DMS153 (cell line): ENCODE data around the gene ARFIP1.

Source experiments
- DNase-seq: peaks from one replicate; lab custom pipeline; 2025; lab: John Stamatoyannopoulos, UW

The ARFIP1 gene

GRCh38 chr4:152898606-152899005 is 118.9 kb downstream of the ARFIP1 start:
- DNase-seq: no peak

DNA sequence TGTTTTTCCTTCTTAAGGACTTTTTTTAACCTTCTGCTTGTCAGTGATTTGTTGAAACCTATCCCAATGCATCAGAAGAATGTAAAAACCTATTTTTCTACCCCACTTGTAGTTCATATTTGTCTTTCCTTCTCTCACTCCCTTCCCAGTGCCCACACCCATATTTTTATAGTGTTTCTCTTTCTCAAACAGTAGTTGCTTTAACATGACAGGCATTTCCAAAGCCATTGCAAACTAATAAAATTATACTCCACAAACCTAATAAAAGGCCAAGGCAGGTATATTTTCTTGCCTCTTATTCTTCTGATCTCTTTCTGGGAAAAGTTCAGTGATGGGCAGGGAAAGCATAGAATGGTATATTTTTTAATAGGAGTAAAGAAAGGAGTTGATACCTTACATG is 120.6 kb downstream of the ARFIP1 start:
- no peak for DNase-seq

GRCh38 chr4:152901205-152901604 is 121.5 kb downstream of the ARFIP1 start:
- DNase-seq: no peak

DNA sequence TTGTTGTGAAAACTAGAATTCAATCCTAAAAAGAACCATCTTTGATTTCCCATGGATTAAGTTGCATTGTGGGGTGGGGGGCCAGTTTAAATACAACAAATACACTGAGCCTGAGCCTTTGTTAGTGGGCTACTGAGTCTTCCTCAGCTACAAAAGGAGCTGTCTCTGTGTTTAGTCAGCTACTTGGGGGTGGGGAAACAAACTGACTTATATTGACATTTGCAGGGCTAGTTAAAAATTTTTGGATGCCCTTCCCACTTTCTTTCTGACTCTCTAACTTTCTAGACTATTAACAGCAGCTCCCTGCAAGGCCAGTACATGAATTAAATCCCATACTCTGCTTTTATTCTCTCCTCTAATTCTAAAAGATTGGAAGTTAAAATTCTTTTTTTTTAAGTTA is 123.9 kb downstream of the ARFIP1 start:
- no peak for DNase-seq

GRCh38 chr4:152909901-152910300 is 130.1 kb downstream of the ARFIP1 start:
- no peak for DNase-seq

- DNase-seq: no peak
Measured at GRCh38 chr4:152910521-152910920, 130.8 kb downstream of the ARFIP1 start.

GRCh38 chr4:152917543-152918395 is 138.0 kb downstream of the ARFIP1 start:
- no peak for DNase-seq

DNA sequence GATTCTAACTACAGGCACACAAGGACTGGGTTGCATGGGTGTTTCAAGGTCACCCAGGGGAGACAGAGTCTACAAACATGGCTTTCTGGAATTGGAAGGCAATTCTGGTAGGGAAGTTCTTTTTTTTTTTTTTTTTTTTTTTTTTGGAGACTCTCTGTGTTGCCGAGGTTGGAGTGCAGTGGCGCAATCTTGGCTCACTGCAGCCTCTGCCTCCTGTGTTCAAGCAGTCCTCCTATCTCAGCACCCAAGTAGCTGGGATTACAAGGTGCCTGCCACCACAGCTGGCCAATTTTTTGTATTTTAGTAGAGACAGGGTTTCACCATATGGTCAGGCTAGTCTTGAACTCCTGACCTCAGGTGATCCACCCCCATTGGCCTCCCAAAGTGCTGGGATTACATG is 140.1 kb downstream of the ARFIP1 start:
- DNase-seq: no peak

DNA sequence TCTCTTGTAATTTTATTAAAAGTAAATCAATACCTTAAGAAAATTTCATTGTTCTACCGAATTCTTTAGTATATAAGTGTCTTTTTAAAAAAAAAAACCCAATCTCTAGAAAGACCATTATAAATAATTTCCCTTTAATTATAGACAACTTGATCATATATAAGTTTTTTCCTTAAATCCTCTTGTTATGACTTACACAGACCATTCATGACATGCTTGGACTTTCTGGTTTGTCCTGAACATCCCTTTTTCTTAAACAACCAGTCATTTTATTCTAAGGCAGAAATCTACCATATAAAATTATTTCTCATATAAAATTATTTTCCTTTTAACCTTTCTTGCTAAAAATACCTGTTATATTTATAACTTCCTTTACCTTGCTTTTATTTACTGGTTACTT is 141.0 kb downstream of the ARFIP1 start:
- DNase-seq: no peak

- no peak for DNase-seq
Measured at GRCh38 chr4:152921284-152921683, 141.5 kb downstream of the ARFIP1 start.

GRCh38 chr4:152925851-152926250 is 146.1 kb downstream of the ARFIP1 start:
- DNase-seq: no peak

GRCh38 chr4:152926959-152927358 is 147.2 kb downstream of the ARFIP1 start:
- DNase-seq: no peak

- DNase-seq: no peak
Measured at GRCh38 chr4:152927737-152928136, 148.0 kb downstream of the ARFIP1 start.

DNA sequence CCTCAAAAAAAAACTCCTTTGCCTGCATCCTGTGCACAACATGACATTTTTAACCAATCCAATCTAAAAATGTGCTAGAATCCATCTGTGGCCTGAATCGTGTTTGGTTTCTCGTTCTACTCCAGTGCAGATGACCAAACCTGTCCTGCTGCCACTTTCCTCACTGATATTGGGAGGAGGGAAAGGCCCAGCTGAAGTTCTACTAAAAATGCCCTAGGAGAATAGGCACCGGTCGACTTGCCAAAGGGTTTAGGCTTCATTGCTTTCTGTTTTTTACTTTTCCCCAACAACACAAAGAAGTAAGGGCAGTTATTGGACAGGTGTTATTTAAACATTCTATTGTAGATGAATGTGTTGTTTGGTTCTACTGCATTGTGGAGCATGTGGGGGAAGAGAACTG is 148.5 kb downstream of the ARFIP1 start:
- DNase-seq: no peak

GRCh38 chr4:152929888-152930287 is 150.1 kb downstream of the ARFIP1 start:
- no peak for DNase-seq

DNA sequence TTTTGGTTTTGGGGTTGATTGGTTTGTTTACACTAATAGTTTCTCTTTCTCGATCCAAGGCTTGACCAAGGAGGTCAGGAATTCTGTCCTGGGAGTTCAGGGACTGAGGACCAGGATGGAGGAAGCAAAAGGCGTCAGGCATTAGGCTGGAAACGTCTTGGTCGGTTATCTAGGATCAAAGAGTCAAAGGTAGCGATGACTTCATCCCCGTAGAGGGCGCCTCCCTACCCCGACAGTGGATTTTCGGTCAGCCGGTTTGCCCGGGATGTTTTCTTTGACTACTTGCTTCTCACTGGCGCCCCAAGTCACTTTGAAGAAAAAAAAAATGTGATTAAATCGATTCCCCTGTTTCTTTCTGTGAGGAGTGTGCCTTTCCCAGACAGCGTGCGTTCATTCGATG is 155.4 kb downstream of the ARFIP1 start:
- peak; percentile 12 for DNase-seq

DNA sequence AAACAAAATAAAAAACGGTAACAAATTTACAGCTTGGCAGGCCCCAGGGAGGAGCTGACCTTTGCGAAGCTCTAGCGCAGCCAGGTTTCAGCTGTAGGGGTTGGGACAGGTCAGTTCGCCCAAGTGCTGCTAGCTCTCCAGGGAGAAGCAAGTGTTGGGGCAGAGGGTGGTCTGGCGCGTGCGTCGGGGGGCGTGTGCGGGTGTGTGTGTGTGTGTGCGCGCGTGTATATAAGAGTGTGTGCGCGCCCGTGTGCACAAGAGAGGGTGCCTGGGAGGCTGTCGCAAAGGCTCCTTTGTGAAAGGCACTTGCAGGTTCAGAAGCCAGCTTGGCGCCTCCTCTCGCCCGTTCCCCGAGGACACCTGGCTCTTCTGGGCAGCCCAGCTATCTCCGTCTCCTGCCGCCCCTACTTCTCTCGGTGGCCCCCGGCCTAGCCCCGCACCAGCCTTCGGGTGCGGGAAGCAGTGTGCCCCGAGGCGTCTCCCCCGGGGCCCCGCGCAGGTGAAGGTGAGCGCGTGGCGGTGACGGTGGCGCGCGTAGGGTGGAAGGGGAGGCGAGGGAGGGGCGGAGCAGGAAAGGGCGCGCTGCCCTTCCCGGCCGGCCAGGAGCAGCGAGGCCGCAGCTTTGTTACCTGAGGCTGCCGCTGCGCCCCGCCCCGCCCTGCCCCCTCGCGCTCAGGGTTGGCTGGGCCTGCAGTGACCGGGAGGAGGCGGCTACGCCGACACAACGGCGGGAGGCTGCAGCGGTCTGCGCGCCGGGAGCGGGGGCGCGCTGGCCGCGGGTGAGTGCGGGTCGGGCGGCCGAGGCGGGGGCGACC is 156.1 kb downstream of the ARFIP1 start, which contains the start of gene FHDC1:
Gene FHDC1 (plus strand): TSS at position 693 of the 815 bp plus-strand sequence. CDS start 6,735 bp downstream, outside the sequence.
- DNase-seq: peak; percentile 83

- DNase-seq: no peak
Measured at GRCh38 chr4:152936446-152937335, 156.9 kb downstream of the ARFIP1 start.

GRCh38 chr4:152937336-152938236 is 157.8 kb downstream of the ARFIP1 start:
- peak; percentile 10 for DNase-seq

GRCh38 chr4:152938237-152938947 is 158.6 kb downstream of the ARFIP1 start:
- no peak for DNase-seq
